SK-N-SH treated with all-trans-retinoic acid at 6 μM for 48 hours (cell line): ENCODE measurements around the gene UBL7.

ENCODE experiments used
- ATAC-seq: fragments of 200-7000 bp; cut with Tn5 transposase; 3 replicates; pipeline ENCODE4 v1.9.1; 2020; ENCODE audit warnings: mild to moderate bottlenecking, moderate library complexity
- ARNTL ChIP-seq: fragments of 450-650 bp; formaldehyde crosslinking; IDR thresholded peaks from 2 replicates; pipeline ENCODE4 v1.5.0; 2020; ENCODE audit warnings: low read depth, mild to moderate bottlenecking, moderate library complexity, borderline replicate concordance
- BACH2 ChIP-seq: fragments of 250-450 bp; sonication (Bioruptor Pico); IDR thresholded peaks from 2 replicates; pipeline ENCODE4 v1.9.0; 2021; ENCODE audit warnings: mild to moderate bottlenecking, borderline replicate concordance
- CSDC2 ChIP-seq: fragments of 250-450 bp; sonication (Bioruptor Pico); IDR thresholded peaks from 2 replicates; pipeline ENCODE4 v1.5.0; 2020; ENCODE audit warnings: mild to moderate bottlenecking, moderate library complexity
- CSRNP3 ChIP-seq: fragments of 250-450 bp; sonication (Bioruptor Pico); IDR thresholded peaks from 2 replicates; pipeline ENCODE4 v1.5.1; 2021; ENCODE audit warnings: mild to moderate bottlenecking, moderate library complexity
- GLIS3 ChIP-seq: fragments of 250-450 bp; sonication (Bioruptor Pico); IDR thresholded peaks from 2 replicates; pipeline ENCODE4 v1.5.0; 2020; ENCODE audit warnings: mild to moderate bottlenecking, moderate library complexity
- OSR1 ChIP-seq: fragments of 250-450 bp; sonication (Bioruptor Pico); IDR thresholded peaks from 2 replicates; pipeline ENCODE4 v1.8.0; 2022; ENCODE audit warnings: moderate library complexity, mild to moderate bottlenecking, inconsistent platforms
- PATZ1 ChIP-seq: fragments of 250-450 bp; sonication (Bioruptor Pico); IDR thresholded peaks from 2 replicates; pipeline ENCODE4 v1.8.0; 2020; ENCODE audit warnings: mild to moderate bottlenecking, moderate library complexity, borderline replicate concordance
- POU6F1 ChIP-seq: fragments of 250-450 bp; sonication (Bioruptor Pico); IDR thresholded peaks from 2 replicates; pipeline ENCODE4 v1.8.0; 2021; ENCODE audit warnings: low read depth, mild to moderate bottlenecking, moderate library complexity, borderline replicate concordance
- PPARA ChIP-seq: fragments of 250-450 bp; sonication (Bioruptor Pico); IDR thresholded peaks from 2 replicates; pipeline ENCODE4 v1.5.0; 2020; ENCODE audit warnings: mild to moderate bottlenecking, borderline replicate concordance
- RARB ChIP-seq: fragments of 250-450 bp; sonication (Bioruptor Pico); IDR thresholded peaks from 2 replicates; pipeline ENCODE4 v1.8.0; 2021; ENCODE audit warnings: mild to moderate bottlenecking, moderate library complexity
- SNAI2 ChIP-seq: fragments of 250-450 bp; sonication (Bioruptor Pico); IDR thresholded peaks from 2 replicates; pipeline ENCODE4 v1.5.0; 2020; ENCODE audit warnings: mild to moderate bottlenecking, moderate library complexity
- TCF4 ChIP-seq: fragments of 250-450 bp; sonication (Bioruptor Pico); IDR thresholded peaks from 2 replicates; pipeline ENCODE4 v1.8.0; 2021; ENCODE audit warnings: mild to moderate bottlenecking, moderate library complexity, borderline replicate concordance
- TOX ChIP-seq: fragments of 250-450 bp; sonication (Bioruptor Pico); IDR thresholded peaks from 2 replicates; pipeline ENCODE4 v1.8.0; 2021; ENCODE audit warnings: mild to moderate bottlenecking, moderate library complexity, borderline replicate concordance
- ZC3H10 ChIP-seq: fragments of 250-450 bp; sonication (Bioruptor Pico); IDR thresholded peaks from 2 replicates; pipeline ENCODE4 v1.5.1; 2021; ENCODE audit warnings: mild to moderate bottlenecking, moderate library complexity
- ZFP3 ChIP-seq: fragments of 250-450 bp; sonication (Bioruptor Pico); IDR thresholded peaks from 2 replicates; pipeline ENCODE4 v1.5.0; 2020; ENCODE audit warnings: mild to moderate bottlenecking, moderate library complexity
- ZFP30 ChIP-seq: fragments of 450-650 bp; formaldehyde crosslinking; IDR thresholded peaks from 2 replicates; pipeline ENCODE4 v1.5.0; 2022; ENCODE audit warnings: mild to moderate bottlenecking, moderate library complexity
- ZNF565 ChIP-seq: fragments of 450-650 bp; formaldehyde crosslinking; conservative IDR thresholded peaks from 2 replicates; pipeline ENCODE4 v1.5.0; 2020; ENCODE audit warnings: low read depth, mild to moderate bottlenecking, moderate library complexity
- ZNF70 ChIP-seq: fragments of 450-650 bp; formaldehyde crosslinking; IDR thresholded peaks from 2 replicates; pipeline ENCODE4 v1.5.0; 2020; ENCODE audit warnings: mild to moderate bottlenecking, moderate library complexity
- ZNF8 ChIP-seq: fragments of 450-650 bp; formaldehyde crosslinking; IDR thresholded peaks from 2 replicates; pipeline ENCODE4 v1.5.0; 2020; ENCODE audit warnings: mild to moderate bottlenecking, moderate library complexity
- TF ChIP-seq, protein P1 (sequence below): fragments of 250-450 bp; sonication (Bioruptor Pico); IDR thresholded peaks from 2 replicates; pipeline ENCODE4 v1.5.0; 2020; ENCODE audit warnings: mild to moderate bottlenecking, moderate library complexity

The UBL7 gene

DNA sequence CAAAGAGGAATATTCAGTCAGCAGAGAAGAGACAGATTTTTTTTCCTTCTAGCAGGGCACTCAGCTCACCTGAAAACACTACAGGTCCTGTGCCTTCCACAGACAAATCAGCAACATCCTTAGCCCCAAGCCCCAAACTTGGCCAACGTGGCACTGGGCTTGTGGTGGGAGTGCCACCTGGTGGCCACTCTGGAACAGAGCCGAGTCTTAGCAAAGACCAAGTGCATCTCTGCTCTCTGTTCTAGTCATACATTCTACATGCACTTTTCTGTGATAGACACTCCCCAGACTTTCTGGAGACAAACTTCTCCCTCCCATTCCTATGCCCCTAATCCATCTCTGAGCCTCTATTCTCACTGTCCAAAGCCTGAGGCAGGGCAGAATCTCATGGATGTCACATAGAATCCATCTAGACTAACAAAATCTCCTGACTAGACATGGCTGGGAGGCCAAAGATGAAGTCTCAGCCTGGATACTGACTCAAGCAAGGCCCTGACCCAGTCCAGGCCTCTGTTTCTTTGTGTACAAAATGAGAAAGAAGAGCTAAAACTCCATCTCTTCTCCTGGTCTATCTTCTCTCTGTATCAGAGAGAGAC is 22.1 kb downstream of the UBL7 start:
- TF ChIP-seq PPARA (CRISPR knock-in tag) (no peak), ZNF565 (CRISPR knock-in tag) (no peak), ZFP3 (CRISPR knock-in tag) (no peak), RARB (CRISPR knock-in tag) (no peak), ARNTL (CRISPR knock-in tag) (no peak), SNAI2 (no peak), CSDC2 (CRISPR knock-in tag) (no peak), GLIS3 (CRISPR knock-in tag) (no peak), CSRNP3 (CRISPR knock-in tag) (no peak), ZNF8 (no peak), ZNF70 (CRISPR knock-in tag) (no peak), ZFP30 (CRISPR knock-in tag) (no peak), TCF4 (CRISPR knock-in tag) (no peak)
- TF ChIP-seq, protein P1, sequence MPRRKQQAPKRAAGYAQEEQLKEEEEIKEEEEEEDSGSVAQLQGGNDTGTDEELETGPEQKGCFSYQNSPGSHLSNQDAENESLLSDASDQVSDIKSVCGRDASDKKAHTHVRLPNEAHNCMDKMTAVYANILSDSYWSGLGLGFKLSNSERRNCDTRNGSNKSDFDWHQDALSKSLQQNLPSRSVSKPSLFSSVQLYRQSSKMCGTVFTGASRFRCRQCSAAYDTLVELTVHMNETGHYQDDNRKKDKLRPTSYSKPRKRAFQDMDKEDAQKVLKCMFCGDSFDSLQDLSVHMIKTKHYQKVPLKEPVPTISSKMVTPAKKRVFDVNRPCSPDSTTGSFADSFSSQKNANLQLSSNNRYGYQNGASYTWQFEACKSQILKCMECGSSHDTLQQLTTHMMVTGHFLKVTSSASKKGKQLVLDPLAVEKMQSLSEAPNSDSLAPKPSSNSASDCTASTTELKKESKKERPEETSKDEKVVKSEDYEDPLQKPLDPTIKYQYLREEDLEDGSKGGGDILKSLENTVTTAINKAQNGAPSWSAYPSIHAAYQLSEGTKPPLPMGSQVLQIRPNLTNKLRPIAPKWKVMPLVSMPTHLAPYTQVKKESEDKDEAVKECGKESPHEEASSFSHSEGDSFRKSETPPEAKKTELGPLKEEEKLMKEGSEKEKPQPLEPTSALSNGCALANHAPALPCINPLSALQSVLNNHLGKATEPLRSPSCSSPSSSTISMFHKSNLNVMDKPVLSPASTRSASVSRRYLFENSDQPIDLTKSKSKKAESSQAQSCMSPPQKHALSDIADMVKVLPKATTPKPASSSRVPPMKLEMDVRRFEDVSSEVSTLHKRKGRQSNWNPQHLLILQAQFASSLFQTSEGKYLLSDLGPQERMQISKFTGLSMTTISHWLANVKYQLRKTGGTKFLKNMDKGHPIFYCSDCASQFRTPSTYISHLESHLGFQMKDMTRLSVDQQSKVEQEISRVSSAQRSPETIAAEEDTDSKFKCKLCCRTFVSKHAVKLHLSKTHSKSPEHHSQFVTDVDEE (CRISPR knock-in tag) = no peak
- ATAC-seq = peak; percentile 91

DNA sequence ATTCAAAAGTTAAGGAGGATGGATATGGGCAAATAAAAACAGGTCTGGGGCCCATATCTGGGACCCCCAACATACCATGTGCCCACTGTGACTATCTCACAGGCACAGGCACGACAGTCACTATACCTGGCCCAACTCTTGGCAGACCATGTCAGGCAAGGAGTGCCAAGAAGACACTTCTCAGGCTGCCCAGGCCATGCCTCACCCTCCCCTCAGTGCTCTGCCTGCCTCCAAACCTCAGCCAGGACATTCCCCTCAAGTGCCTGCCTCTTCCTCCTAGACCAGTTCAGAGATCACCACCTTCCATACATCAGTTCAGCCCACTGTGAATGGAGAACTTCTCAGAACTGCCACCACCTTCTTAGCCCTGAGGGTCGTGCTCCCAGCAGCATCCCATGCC is 22.8 kb downstream of the UBL7 start:
- no peak for ATAC-seq
- TF ChIP-seq POU6F1 (CRISPR knock-in tag) = no peak
- TF ChIP-seq ZNF70 (CRISPR knock-in tag) = no peak
- TF ChIP-seq PPARA (CRISPR knock-in tag) = no peak
- no peak for TF ChIP-seq SNAI2
- TF ChIP-seq ZC3H10 (CRISPR knock-in tag) = no peak
- TF ChIP-seq OSR1 (CRISPR knock-in tag) = no peak
- no peak for TF ChIP-seq TOX (CRISPR knock-in tag)
- TF ChIP-seq ZFP30 (CRISPR knock-in tag) = no peak
- TF ChIP-seq ZFP3 (CRISPR knock-in tag) = no peak
- no peak for TF ChIP-seq TCF4 (CRISPR knock-in tag)
- no peak for TF ChIP-seq CSRNP3 (CRISPR knock-in tag)
- no peak for TF ChIP-seq BACH2 (CRISPR knock-in tag)
- no peak for TF ChIP-seq PATZ1 (CRISPR knock-in tag)
- TF ChIP-seq RARB (CRISPR knock-in tag) = no peak
- no peak for TF ChIP-seq ZNF8
- no peak for TF ChIP-seq CSDC2 (CRISPR knock-in tag)
- no peak for TF ChIP-seq ARNTL (CRISPR knock-in tag)
- no peak for TF ChIP-seq GLIS3 (CRISPR knock-in tag)
